ENCODE data around the gene NEDD8. TPM values are rescaled to one million over a fixed set of nuclear protein-coding genes. Genes with fewer than 3 reads are reported as not detected.
"Not testable (repeated sequence)": the region's sequence is repeated elsewhere in the genome, so short reads cannot be mapped to it uniquely, and the experiment has no call there.

NEDD8 gene
- total and polyA plus RNA-seq, 3 donors from 2014 or later: 94.6 to 180 (median 110) TPM

- TF ChIP-seq, protein P1, sequence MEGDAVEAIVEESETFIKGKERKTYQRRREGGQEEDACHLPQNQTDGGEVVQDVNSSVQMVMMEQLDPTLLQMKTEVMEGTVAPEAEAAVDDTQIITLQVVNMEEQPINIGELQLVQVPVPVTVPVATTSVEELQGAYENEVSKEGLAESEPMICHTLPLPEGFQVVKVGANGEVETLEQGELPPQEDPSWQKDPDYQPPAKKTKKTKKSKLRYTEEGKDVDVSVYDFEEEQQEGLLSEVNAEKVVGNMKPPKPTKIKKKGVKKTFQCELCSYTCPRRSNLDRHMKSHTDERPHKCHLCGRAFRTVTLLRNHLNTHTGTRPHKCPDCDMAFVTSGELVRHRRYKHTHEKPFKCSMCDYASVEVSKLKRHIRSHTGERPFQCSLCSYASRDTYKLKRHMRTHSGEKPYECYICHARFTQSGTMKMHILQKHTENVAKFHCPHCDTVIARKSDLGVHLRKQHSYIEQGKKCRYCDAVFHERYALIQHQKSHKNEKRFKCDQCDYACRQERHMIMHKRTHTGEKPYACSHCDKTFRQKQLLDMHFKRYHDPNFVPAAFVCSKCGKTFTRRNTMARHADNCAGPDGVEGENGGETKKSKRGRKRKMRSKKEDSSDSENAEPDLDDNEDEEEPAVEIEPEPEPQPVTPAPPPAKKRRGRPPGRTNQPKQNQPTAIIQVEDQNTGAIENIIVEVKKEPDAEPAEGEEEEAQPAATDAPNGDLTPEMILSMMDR (IDR thresholded peaks at IDR 0.05): no peak
- TF ChIP-seq POLR2A (IDR thresholded peaks at IDR 0.05): no peak
- WGBS, 2 donors: 92 to 94% methylated on average over 11 of the region's 11 CpGs
- no peak overlapping the region for H3K4me3 ChIP-seq
- intact Hi-C loops (cut with DNase I; ENCODE audit: low total_unique reads): no loop called here
- DNase-seq: no peak
- no peaks in the 10 kb centered on the region for H3K36me3 ChIP-seq (ENCODE audit: low read depth, missing control alignments)
- no peaks in the 10 kb centered on the region for H3K4me1 ChIP-seq
- H3K27ac ChIP-seq: no peak overlapping the region
- no peaks in the 10 kb centered on the region for H3K27me3 ChIP-seq
- H3K9me3 ChIP-seq: no peaks in the 10 kb centered on the region
These were observed 25.7 kb downstream of the NEDD8 start for GRCh38 chr14:24206260-24207103.

DNA sequence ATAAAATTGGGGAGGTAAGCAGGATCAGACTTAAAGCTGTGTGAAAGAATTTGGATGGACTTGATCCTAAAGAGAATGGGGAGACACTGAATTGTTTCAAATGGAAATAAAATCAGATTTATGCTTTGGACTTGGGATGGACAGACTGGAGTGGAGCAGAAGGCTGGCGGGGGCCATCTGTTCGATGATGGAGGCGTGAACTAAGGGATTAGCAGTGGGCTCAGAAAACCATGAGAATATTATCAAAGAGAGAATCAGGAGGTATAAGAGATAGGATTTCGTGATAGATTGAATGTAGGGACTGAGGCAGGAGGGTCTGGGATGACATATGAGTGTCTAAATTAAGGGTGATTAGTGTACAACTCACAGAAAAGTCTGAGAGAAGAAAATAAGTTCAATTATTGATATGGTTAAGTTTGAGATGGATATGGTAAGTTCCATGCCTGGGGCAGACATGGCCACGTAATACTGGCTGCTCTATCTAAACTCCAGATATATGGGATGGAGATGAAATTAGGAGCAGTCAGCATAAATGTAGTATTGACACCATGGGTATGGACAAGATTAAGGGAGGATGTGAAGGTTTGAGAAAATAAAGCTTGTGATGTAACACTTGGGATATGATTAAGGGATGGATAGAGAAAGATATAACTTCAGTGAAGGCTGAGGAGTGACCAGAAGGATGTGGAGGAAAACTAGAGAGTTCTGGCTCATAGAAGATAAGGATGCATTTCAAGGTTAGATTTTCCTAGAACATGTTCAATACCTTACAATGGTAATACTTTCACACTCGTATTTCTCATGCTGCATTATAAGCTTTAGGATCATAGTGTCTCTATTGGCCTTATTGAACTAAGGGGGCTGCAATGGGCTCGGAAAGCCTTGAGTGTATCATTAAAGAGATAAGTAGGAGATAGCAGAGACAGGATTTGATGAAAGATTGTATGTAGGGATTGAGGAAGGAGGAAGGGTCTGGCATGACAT lies 27.7 kb downstream of the NEDD8 start:
- TF ChIP-seq POLR2A (IDR thresholded peaks at IDR 0.05): no peak
- TF ChIP-seq, protein P1 (IDR thresholded peaks at IDR 0.05): no peak
- no peaks in the 10 kb centered on the region for H3K4me1 ChIP-seq
- no peak overlapping the region for H3K27ac ChIP-seq
- no peak overlapping the region for H3K4me3 ChIP-seq
- H3K36me3 ChIP-seq (ENCODE audit: low read depth, missing control alignments): no peaks in the 10 kb centered on the region
- WGBS, 2 donors: 88 to 93% methylated on average over 7 of the region's 7 CpGs
- no peak for DNase-seq
- H3K27me3 ChIP-seq: no peaks in the 10 kb centered on the region
- intact Hi-C loops (cut with DNase I; ENCODE audit: low total_unique reads): no loop called here
- H3K9me3 ChIP-seq: no peaks in the 10 kb centered on the region

- 87 to 93% methylated on average over 16 of the region's 16 CpGs for whole genome bisulfite sequencing, 2 donors
These were observed 28.8 kb downstream of the NEDD8 start for GRCh38 chr14:24203249-24203886.

GRCh38 chr14:24202538-24202937 lies 29.6 kb downstream of the NEDD8 start:
- H3K27me3 ChIP-seq; H3K36me3 ChIP-seq (ENCODE audit: low read depth, missing control alignments); intact Hi-C loops (cut with DNase I; ENCODE audit: low total_unique reads); H3K4me1 ChIP-seq; DNase-seq; H3K27ac ChIP-seq; H3K4me3 ChIP-seq; H3K9me3 ChIP-seq: not testable (repeated sequence)
- WGBS, 2 donors: 86 to 89% methylated on average over 8 of the region's 8 CpGs

More at GRCh38 chr14:24203249-24203886, 28.8 kb downstream of the NEDD8 start:
- DNase-seq; H3K4me3 ChIP-seq; H3K27me3 ChIP-seq; H3K9me3 ChIP-seq; H3K4me1 ChIP-seq; H3K36me3 ChIP-seq (ENCODE audit: low read depth, missing control alignments); intact Hi-C loops (cut with DNase I; ENCODE audit: low total_unique reads); H3K27ac ChIP-seq: not testable (repeated sequence)

DNA sequence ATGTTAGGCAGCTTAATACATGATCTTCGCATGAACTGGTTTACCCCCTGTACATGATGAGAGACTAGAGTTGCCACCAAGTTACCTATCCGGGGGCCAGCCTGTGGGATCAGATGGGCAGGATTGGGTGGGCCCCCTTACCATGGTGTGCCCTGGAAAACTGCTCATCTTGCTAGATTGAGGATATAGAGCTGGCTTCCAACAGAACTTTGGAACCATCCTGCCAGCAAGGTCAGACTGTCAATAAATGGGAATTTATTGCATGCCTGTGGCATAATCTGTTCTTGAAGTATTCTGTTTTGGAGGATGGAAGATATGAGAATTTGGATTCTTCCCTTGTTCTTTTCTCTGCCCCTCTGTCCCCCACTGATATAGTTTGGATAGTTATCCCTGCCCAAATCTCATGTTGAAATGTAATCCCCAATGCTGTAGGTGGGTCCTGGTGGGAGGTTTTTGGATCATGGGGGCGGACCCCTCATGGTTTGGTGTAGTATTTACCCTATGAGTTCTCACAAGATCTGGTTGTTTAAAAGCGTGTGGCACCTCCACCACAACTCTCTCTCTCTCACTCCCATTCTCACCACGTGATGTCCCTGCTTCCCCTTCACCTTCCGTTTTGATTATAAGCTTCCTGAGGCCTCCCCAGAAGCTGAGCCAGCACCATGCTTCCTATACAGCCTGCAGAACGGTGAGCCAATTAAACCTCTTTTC lies 33.2 kb downstream of the NEDD8 start:
- intact Hi-C loops (cut with DNase I; ENCODE audit: low total_unique reads): no loop called here
- Histone ChIP-seq H3K36me3 (ENCODE audit: low read depth, missing control alignments) (no peaks in the 10 kb centered on the region), H3K4me3 (no peak overlapping the region), H3K9me3 (no peaks in the 10 kb centered on the region), H3K27me3 (no peaks in the 10 kb centered on the region), H3K4me1 (peaks cover 12% of the 10 kb centered on the region), H3K27ac (no peak overlapping the region)
- WGBS, 2 donors: 89 to 91% methylated on average over 7 of the region's 7 CpGs
- no peak for TF ChIP-seq POLR2A (IDR thresholded peaks at IDR 0.05)
- TF ChIP-seq, protein P1 (IDR thresholded peaks at IDR 0.05): no peak
- DNase-seq: no peak

Measured in testis (tissue), 3 donors.